Endothelial cell (in vitro differentiated cells): Measurements from ENCODE around the gene IREB2. TPM values are rescaled to one million over a fixed set of nuclear protein-coding genes. Genes with fewer than 3 reads are reported as not detected.

Experiments
- DNase-seq: peaks from one replicate; pipeline ENCODE4 v3.0.0; 2021; ENCODE audit warnings: low spot score
- H3K27ac Mint-ChIP-seq: one replicate; pipeline ENCODE4 v1.8.0; 2021; ENCODE audit warnings: mixed read lengths, inconsistent platforms; ENCODE audit not compliant: unreplicated experiment
- H3K27me3 Mint-ChIP-seq: one replicate; pipeline ENCODE4 v1.8.0; 2021; ENCODE audit warnings: mild to moderate bottlenecking, moderate library complexity, mixed read lengths, inconsistent platforms; ENCODE audit not compliant: unreplicated experiment
- H3K36me3 Mint-ChIP-seq: one replicate; pipeline ENCODE4 v1.8.0; 2021; ENCODE audit warnings: mild to moderate bottlenecking, low read depth, mixed read lengths, inconsistent platforms; ENCODE audit not compliant: unreplicated experiment
- H3K4me1 Mint-ChIP-seq: one replicate; pipeline ENCODE4 v1.8.0; 2021; ENCODE audit warnings: mild to moderate bottlenecking, mixed read lengths, inconsistent platforms; ENCODE audit not compliant: unreplicated experiment
- H3K4me3 Mint-ChIP-seq: one replicate; pipeline ENCODE4 v1.8.0; 2021; ENCODE audit warnings: mild to moderate bottlenecking, mixed read lengths, inconsistent platforms; ENCODE audit not compliant: unreplicated experiment
- H3K9me3 Mint-ChIP-seq: one replicate; pipeline ENCODE4 v1.8.0; 2021; ENCODE audit warnings: mixed read lengths, inconsistent platforms; ENCODE audit not compliant: unreplicated experiment
- CTCF ChIP-seq: fragments of 200-600 bp; sonication (generic); IDR thresholded peaks from one replicate; pipeline ENCODE4 v1.5.0; 2021; ENCODE audit warnings: antibody characterized with exemption; ENCODE audit not compliant: unreplicated experiment
- total RNA-seq: library from RNA; stranded (reverse); fragmentation: NEBNext Ultra II Directional; extraction: Animal tissue kit (Norgen Biotek cat#: 25700); gene quantifications from one replicate; pipeline ENCODE4 v1.2.1, GENCODE V29; 2021; ENCODE audit not compliant: unreplicated experiment

IREB2 gene
- total RNA-seq, 1 donor from 2014 or later = 71.3 TPM

- Mint-ChIP-seq H3K4me3 (no peak overlapping the region), H3K4me1 (peaks cover 20% of the 10 kb centered on the region)
These were observed 27.0 kb upstream of the IREB2 start for GRCh38 chr15:78411061-78411460.

DNA sequence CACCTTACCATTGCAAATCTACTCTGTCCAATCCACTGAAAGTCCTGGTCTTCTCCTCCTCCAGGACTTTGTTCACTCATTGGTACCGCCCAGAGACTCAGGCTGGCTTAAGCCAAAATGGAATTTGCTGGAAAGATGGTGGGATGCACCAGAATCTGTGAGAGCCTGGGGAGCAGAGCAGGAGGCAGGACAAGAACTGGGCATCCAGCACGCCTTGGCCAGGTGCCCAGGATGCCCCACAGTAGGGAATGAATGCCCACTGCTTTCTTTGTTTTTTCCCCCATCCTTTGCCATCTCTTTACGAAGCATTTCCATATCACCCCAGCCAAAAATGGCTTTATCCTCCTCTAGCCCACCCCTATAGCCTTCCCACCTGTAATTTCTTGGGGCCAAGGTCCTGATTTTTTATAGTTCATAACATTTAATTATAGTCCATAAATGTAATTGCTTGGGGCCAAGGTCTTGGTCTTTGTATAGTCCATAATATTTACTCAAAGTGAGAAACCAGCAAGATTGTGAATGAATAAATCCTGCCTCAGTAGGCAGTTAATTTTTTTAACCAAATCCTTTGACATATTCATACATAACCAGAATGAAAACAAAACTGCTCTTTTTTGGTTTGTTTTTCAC is 23.3 kb upstream of the IREB2 start:
- H3K4me1 Mint-ChIP-seq = peaks cover 9% of the 10 kb centered on the region
- H3K4me3 Mint-ChIP-seq = no peak overlapping the region
- DNase-seq = no peak
- no peak for TF ChIP-seq CTCF
- peaks cover 2% of the 10 kb centered on the region for H3K27me3 Mint-ChIP-seq
- H3K36me3 Mint-ChIP-seq = no peaks in the 10 kb centered on the region
- no peak overlapping the region for H3K27ac Mint-ChIP-seq
- no peaks in the 10 kb centered on the region for H3K9me3 Mint-ChIP-seq

More at GRCh38 chr15:78411061-78411460, 27.0 kb upstream of the IREB2 start:
- DNase-seq = no peak
- H3K9me3 Mint-ChIP-seq = no peaks in the 10 kb centered on the region
- H3K36me3 Mint-ChIP-seq = no peaks in the 10 kb centered on the region
- H3K27ac Mint-ChIP-seq = no peak overlapping the region
- H3K27me3 Mint-ChIP-seq = peaks cover 2% of the 10 kb centered on the region
- no peak for TF ChIP-seq CTCF

- no peak for DNase-seq
- no peak overlapping the region for H3K27ac Mint-ChIP-seq
- H3K9me3 Mint-ChIP-seq = no peaks in the 10 kb centered on the region
These were observed 22.7 kb upstream of the IREB2 start for GRCh38 chr15:78415284-78415683.

DNA sequence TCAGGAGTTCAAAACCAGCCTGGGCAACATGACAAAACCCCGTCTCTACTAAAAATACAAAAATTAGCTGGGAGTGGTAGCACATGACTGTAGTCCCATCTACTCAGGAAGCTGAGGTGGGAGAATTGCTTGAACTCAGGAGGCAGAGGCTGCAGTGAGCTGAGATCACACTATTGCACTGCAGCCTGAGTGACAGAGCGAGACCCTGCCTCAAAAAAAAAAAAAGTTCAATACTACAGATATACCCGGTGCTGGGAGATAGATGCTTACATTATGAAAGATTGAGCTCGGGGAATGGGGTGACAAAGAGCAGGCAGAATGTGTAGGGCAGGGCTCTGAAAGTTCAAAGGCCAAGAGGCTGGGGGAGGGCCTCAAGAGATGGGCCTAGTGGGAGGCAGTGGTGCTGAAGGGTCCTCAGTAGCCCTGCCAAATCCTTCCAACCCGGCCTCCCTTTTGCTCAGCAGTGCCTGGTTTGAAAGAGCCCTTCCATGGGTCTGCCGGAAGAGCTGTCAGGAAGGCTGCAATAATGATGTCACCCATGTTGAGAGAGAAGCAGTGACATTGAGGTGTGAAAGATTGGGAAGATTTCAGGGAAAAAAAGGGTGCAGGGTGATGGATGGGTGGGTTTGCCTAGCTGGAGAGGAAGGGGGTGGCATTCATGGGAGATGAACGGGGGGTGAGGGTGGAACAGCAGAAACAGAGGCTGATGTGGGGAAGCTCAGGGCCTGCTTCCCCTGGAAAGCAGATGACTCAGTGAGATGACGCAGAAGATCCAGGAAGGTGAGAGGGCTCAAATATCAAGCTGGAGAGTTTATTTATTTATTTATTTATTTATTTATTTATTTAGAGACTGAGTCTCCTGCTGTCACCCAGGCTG is 20.0 kb upstream of the IREB2 start:
- H3K9me3 Mint-ChIP-seq = no peaks in the 10 kb centered on the region
- H3K36me3 Mint-ChIP-seq = no peaks in the 10 kb centered on the region
- no peak overlapping the region for H3K27ac Mint-ChIP-seq
- TF ChIP-seq CTCF = no peak
- H3K4me1 Mint-ChIP-seq = no peaks in the 10 kb centered on the region
- no peak overlapping the region for H3K4me3 Mint-ChIP-seq
- no peak for DNase-seq
- peaks cover 2% of the 10 kb centered on the region for H3K27me3 Mint-ChIP-seq

More at GRCh38 chr15:78415284-78415683, 22.7 kb upstream of the IREB2 start:
- no peak for TF ChIP-seq CTCF
- peaks cover 2% of the 10 kb centered on the region for H3K27me3 Mint-ChIP-seq
- peaks cover 9% of the 10 kb centered on the region for H3K4me1 Mint-ChIP-seq
- H3K36me3 Mint-ChIP-seq = no peaks in the 10 kb centered on the region
- no peak overlapping the region for H3K4me3 Mint-ChIP-seq

DNA sequence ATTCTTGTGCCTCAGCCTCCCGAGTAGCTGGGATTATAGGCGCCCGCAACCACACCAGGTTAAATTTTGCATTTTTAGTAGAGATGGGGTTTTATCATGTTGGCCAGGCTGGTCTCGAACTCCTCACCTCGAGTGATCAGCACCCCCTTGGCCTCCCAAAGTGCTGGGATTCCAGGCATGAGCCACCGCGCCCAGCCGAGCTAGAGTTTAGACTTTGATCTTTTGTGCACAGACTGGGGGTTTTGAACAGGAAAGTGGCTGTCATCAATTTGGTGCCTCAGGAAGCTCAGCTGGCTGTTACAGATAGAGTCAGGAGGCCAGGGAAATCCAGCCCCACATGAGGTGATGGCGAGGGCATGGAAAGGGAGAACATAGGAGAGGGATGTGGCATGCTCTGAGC is 19.3 kb upstream of the IREB2 start:
- Mint-ChIP-seq H3K36me3 (no peaks in the 10 kb centered on the region), H3K9me3 (no peaks in the 10 kb centered on the region), H3K27me3 (peaks cover 2% of the 10 kb centered on the region), H3K4me1 (no peaks in the 10 kb centered on the region), H3K27ac (no peak overlapping the region), H3K4me3 (no peak overlapping the region)
- DNase-seq = no peak
- no peak for TF ChIP-seq CTCF
